Measurements from ENCODE around the gene MAPT. TPM values are rescaled to one million over a fixed set of nuclear protein-coding genes. Genes with fewer than 3 reads are reported as not detected.
A peak's percentile ranks its signal among the peaks of the same experiment; 100 is the strongest.
"Not testable (repeated sequence)": the region's sequence is repeated elsewhere in the genome, so short reads cannot be mapped to it uniquely, and the experiment has no call there.

Gene MAPT
- total RNA-seq, 4 donors from 2014 or later = 0.44 to 12.2 (median 3.3) TPM

- 57 to 74% methylated on average over 9 to 10 of the region's 14 CpGs for WGBS, 2 donors
- TF ChIP-seq POLR2A (IDR thresholded peaks at IDR 0.05) (no peak), CTCF (IDR thresholded peaks at IDR 0.05) (no peak)
- H3K4me3 ChIP-seq = no peak overlapping the region
- peaks cover 0 to 41% (median 0%) of the 10 kb centered on the region in 3 donors for H3K36me3 ChIP-seq
- no peaks in the 10 kb centered on the region for H3K9me3 ChIP-seq
- H3K4me1 ChIP-seq = peaks cover 0 to 17% (median 0%) of the 10 kb centered on the region in 3 donors
- intact Hi-C loops (cut with DNase I) = no loop called here
- H3K27me3 ChIP-seq = no peaks in the 10 kb centered on the region
- DNase-seq = no peak
- peak overlapping the region in 2 of 4 donors; percentile 9 to 42 for H3K27ac ChIP-seq
Measured at GRCh38 chr17:46020023-46020761, 125.8 kb downstream of the MAPT start.

- no peak for TF ChIP-seq CTCF (IDR thresholded peaks at IDR 0.05)
- no peak for TF ChIP-seq POLR2A (IDR thresholded peaks at IDR 0.05)
- Histone ChIP-seq H3K36me3 (peaks cover 0 to 49% (median under 1%) of the 10 kb centered on the region in 3 donors), H3K27ac (peak overlapping the region in 1 of 4 donors; percentile 42), H3K4me1 (peaks cover 0 to 17% (median 0%) of the 10 kb centered on the region in 3 donors), H3K27me3 (no peaks in the 10 kb centered on the region), H3K9me3 (no peaks in the 10 kb centered on the region), H3K4me3 (no peak overlapping the region)
- no peak for DNase-seq
- WGBS, 2 donors = 87 to 92% methylated on average over 3 to 5 of the region's 12 CpGs
- intact Hi-C loops (cut with DNase I) = no loop called here
Measured at GRCh38 chr17:46020998-46021397, 126.6 kb downstream of the MAPT start.

- H3K4me3 ChIP-seq; H3K27me3 ChIP-seq; intact Hi-C loops (cut with DNase I); DNase-seq; H3K9me3 ChIP-seq; H3K27ac ChIP-seq: not testable (repeated sequence)
- Histone ChIP-seq H3K4me1 (peaks cover 0 to 24% (median 0%) of the 10 kb centered on the region in 3 donors), H3K36me3 (peaks cover 7 to 73% (median 10%) of the 10 kb centered on the region in 3 donors)
- WGBS, 2 donors = 67 to 88% methylated on average over 1 to 7 of the region's 7 CpGs
Measured at GRCh38 chr17:46023366-46023765, 129.0 kb downstream of the MAPT start.

GRCh38 chr17:46023783-46024388 is 129.5 kb downstream of the MAPT start:
- TF ChIP-seq POLR2A (IDR thresholded peaks at IDR 0.05) = no peak
- TF ChIP-seq CTCF (IDR thresholded peaks at IDR 0.05) = no peak
- no peak overlapping the region for H3K4me3 ChIP-seq
- no peak for DNase-seq
- H3K27me3 ChIP-seq = no peaks in the 10 kb centered on the region
- no peaks in the 10 kb centered on the region for H3K9me3 ChIP-seq
- 83 to 87% methylated on average over 13 to 17 of the region's 24 CpGs for WGBS, 2 donors
- no peak overlapping the region for H3K27ac ChIP-seq
- intact Hi-C loops (cut with DNase I) = no loop called here
- peaks cover 7 to 78% (median 13%) of the 10 kb centered on the region in 3 donors for H3K36me3 ChIP-seq
- H3K4me1 ChIP-seq = peaks cover 0 to 29% (median 0%) of the 10 kb centered on the region in 3 donors

- Histone ChIP-seq H3K27ac (no peak overlapping the region), H3K4me1 (peaks cover 0 to 26% (median 0%) of the 10 kb centered on the region in 3 donors), H3K27me3 (no peaks in the 10 kb centered on the region), H3K4me3 (no peak overlapping the region), H3K36me3 (peaks cover 7 to 85% (median 13%) of the 10 kb centered on the region in 3 donors), H3K9me3 (no peaks in the 10 kb centered on the region)
- intact Hi-C loops (cut with DNase I) = no loop called here
- DNase-seq = no peak
- TF ChIP-seq POLR2A (IDR thresholded peaks at IDR 0.05) = no peak
- TF ChIP-seq CTCF (IDR thresholded peaks at IDR 0.05) = no peak
- 79 to 85% methylated on average over 12 to 14 of the region's 14 CpGs for WGBS, 2 donors
Measured at GRCh38 chr17:46024590-46024989, 130.2 kb downstream of the MAPT start.
